WTC11 (cell line): Measurements from ENCODE around the gene TANGO2.

Source experiments
- ATF3 ChIP-seq: sonication (generic); formaldehyde crosslinking; conservative IDR thresholded peaks from 2 replicates; pipeline ENCODE4 v1.8.1; 2022; ENCODE audit warnings: mild to moderate bottlenecking, missing genetic modification reagents
- NFYB ChIP-seq: sonication (generic); formaldehyde crosslinking; conservative IDR thresholded peaks from 2 replicates; pipeline ENCODE4 v1.8.0; 2022; ENCODE audit warnings: low read depth, missing genetic modification reagents
- NR3C1 ChIP-seq: sonication (generic); formaldehyde crosslinking; conservative IDR thresholded peaks from 2 replicates; pipeline ENCODE4 v1.8.1; 2023; ENCODE audit warnings: low read depth, mild to moderate bottlenecking, missing genetic modification reagents
- SMAD4 ChIP-seq: sonication (generic); formaldehyde crosslinking; IDR thresholded peaks from 2 replicates; pipeline ENCODE4 v1.8.0; 2022; ENCODE audit warnings: mild to moderate bottlenecking, missing genetic modification reagents
- SP1 ChIP-seq: sonication (generic); formaldehyde crosslinking; conservative IDR thresholded peaks from 2 replicates; pipeline ENCODE4 v1.8.1; 2022; ENCODE audit warnings: missing genetic modification reagents
- TP53 ChIP-seq: sonication (generic); formaldehyde crosslinking; IDR thresholded peaks from 2 replicates; pipeline ENCODE4 v1.8.1; 2023; ENCODE audit warnings: mild to moderate bottlenecking, missing genetic modification reagents
- TF ChIP-seq, protein P1 (sequence below): fragments of 200-600 bp; IDR thresholded peaks from 2 replicates; pipeline ENCODE4 v1.8.0; 2022; ENCODE audit warnings: antibody characterized with exemption
- TF ChIP-seq, protein P2 (sequence below): sonication (generic); formaldehyde crosslinking; IDR thresholded peaks from 2 replicates; pipeline ENCODE4 v1.8.0; 2022; ENCODE audit warnings: mild to moderate bottlenecking, missing genetic modification reagents

DNA sequence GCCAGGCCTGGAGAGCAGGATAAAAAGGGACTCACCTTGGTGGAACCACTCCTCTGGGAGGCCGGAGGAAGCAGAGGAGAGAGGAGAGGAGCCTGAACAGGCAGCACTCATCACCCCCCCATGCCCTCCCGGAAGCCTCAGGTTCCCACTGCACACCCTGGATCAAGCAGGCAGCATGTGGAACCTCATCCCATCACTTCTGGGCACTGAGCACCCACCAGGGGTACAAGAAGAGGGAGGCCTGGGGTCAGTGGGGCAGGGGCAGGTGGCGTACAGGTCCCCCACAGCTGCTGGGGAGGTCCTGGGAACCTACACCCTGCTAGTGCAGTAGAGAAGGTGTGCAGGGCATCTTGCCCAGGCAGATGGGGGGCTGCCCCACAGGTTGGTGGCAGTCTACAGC, 44.2 kb upstream of the TANGO2 start:
- TF ChIP-seq NR3C1 (CRISPR knock-in tag) (no peak), NFYB (CRISPR knock-in tag) (no peak), ATF3 (CRISPR knock-in tag) (no peak), SMAD4 (no peak), TP53 (no peak), SP1 (CRISPR knock-in tag) (no peak)
- TF ChIP-seq, protein P1, sequence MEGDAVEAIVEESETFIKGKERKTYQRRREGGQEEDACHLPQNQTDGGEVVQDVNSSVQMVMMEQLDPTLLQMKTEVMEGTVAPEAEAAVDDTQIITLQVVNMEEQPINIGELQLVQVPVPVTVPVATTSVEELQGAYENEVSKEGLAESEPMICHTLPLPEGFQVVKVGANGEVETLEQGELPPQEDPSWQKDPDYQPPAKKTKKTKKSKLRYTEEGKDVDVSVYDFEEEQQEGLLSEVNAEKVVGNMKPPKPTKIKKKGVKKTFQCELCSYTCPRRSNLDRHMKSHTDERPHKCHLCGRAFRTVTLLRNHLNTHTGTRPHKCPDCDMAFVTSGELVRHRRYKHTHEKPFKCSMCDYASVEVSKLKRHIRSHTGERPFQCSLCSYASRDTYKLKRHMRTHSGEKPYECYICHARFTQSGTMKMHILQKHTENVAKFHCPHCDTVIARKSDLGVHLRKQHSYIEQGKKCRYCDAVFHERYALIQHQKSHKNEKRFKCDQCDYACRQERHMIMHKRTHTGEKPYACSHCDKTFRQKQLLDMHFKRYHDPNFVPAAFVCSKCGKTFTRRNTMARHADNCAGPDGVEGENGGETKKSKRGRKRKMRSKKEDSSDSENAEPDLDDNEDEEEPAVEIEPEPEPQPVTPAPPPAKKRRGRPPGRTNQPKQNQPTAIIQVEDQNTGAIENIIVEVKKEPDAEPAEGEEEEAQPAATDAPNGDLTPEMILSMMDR: no peak
- TF ChIP-seq, protein P2, sequence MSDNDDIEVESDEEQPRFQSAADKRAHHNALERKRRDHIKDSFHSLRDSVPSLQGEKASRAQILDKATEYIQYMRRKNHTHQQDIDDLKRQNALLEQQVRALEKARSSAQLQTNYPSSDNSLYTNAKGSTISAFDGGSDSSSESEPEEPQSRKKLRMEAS (CRISPR knock-in tag): no peak
